HG02885 (cell line): ENCODE measurements around the gene UEVLD.

ENCODE experiments used
- ATAC-seq: cut with Tn5 transposase; IDR thresholded peaks from one replicate; pipeline ENCODE4 v1.9.1; 2021; ENCODE audit warnings: mild to moderate bottlenecking; ENCODE audit not compliant: unreplicated experiment, poor library complexity

The UEVLD gene

GRCh38 chr11:18521122-18521521 is 67.4 kb downstream of the UEVLD start:
- ATAC-seq = no peak

GRCh38 chr11:18502352-18502751 is 86.2 kb downstream of the UEVLD start:
- no peak for ATAC-seq

- ATAC-seq = no peak
Measured at GRCh38 chr11:18501629-18502028, 86.9 kb downstream of the UEVLD start.

GRCh38 chr11:18498039-18498438 is 90.5 kb downstream of the UEVLD start:
- ATAC-seq = no peak

- ATAC-seq = no peak
Measured at GRCh38 chr11:18495703-18496102, 92.8 kb downstream of the UEVLD start.

GRCh38 chr11:18495271-18495670 is 93.3 kb downstream of the UEVLD start:
- ATAC-seq = no peak

- no peak for ATAC-seq
Measured at GRCh38 chr11:18493310-18493709, 95.2 kb downstream of the UEVLD start.

- ATAC-seq = no peak
Measured at GRCh38 chr11:18492888-18493287, 95.6 kb downstream of the UEVLD start.

GRCh38 chr11:18491924-18492323 is 96.6 kb downstream of the UEVLD start:
- no peak for ATAC-seq

- no peak for ATAC-seq
Measured at GRCh38 chr11:18490736-18491485, 97.6 kb downstream of the UEVLD start.

GRCh38 chr11:18490319-18490718 is 98.2 kb downstream of the UEVLD start:
- no peak for ATAC-seq

GRCh38 chr11:18485913-18486528 is 102.5 kb downstream of the UEVLD start:
- ATAC-seq = no peak
